HG03575 (cell line): ENCODE measurements around the gene SYT3.
"Not testable (repeated sequence)": the region's sequence is repeated elsewhere in the genome, so short reads cannot be mapped to it uniquely, and the experiment has no call there.

Source experiments
- ATAC-seq: cut with Tn5 transposase; IDR thresholded peaks from one replicate; pipeline ENCODE4 v1.9.1; 2021; ENCODE audit not compliant: unreplicated experiment, insufficient number of reproducible peaks, low FRiP score; ENCODE audit errors: extremely low read depth

SYT3 gene

GRCh38 chr19:50607874-50608785 lies 31.6 kb downstream of the SYT3 start:
- no peak for ATAC-seq

- ATAC-seq = no peak
Observed at GRCh38 chr19:50607388-50607787, 32.3 kb downstream of the SYT3 start.

GRCh38 chr19:50606059-50606836 lies 33.4 kb downstream of the SYT3 start:
- not testable (repeated sequence) for ATAC-seq

GRCh38 chr19:50604264-50605073 lies 35.2 kb downstream of the SYT3 start:
- ATAC-seq = not testable (repeated sequence)

GRCh38 chr19:50602935-50603334 lies 36.7 kb downstream of the SYT3 start:
- ATAC-seq = no peak

GRCh38 chr19:50602496-50602895 lies 37.2 kb downstream of the SYT3 start:
- ATAC-seq = no peak

- ATAC-seq = no peak
Observed at GRCh38 chr19:50602089-50602422, 37.6 kb downstream of the SYT3 start.

GRCh38 chr19:50601407-50602088 lies 38.1 kb downstream of the SYT3 start:
- ATAC-seq = no peak

- ATAC-seq = no peak
Observed at GRCh38 chr19:50599427-50599826, 40.3 kb downstream of the SYT3 start.

GRCh38 chr19:50590191-50590590 lies 49.5 kb downstream of the SYT3 start:
- no peak for ATAC-seq

GRCh38 chr19:50581795-50582660 lies 57.7 kb downstream of the SYT3 start:
- not testable (repeated sequence) for ATAC-seq

- no peak for ATAC-seq
Observed at GRCh38 chr19:50580970-50581634, 58.6 kb downstream of the SYT3 start.

- no peak for ATAC-seq
Observed at GRCh38 chr19:50580240-50580639, 59.4 kb downstream of the SYT3 start.

GRCh38 chr19:50576769-50577168 lies 62.9 kb downstream of the SYT3 start:
- not testable (repeated sequence) for ATAC-seq

- no peak for ATAC-seq
Observed at GRCh38 chr19:50573741-50574461, 65.8 kb downstream of the SYT3 start.
